Cerebellar nuclear complex (tissue), 1 donor: ENCODE results near the gene CLIP1.
A peak's percentile ranks its signal among the peaks of the same experiment; 100 is the strongest.
"Not testable (repeated sequence)": the region's sequence is repeated elsewhere in the genome, so short reads cannot be mapped to it uniquely, and the experiment has no call there.

Source experiments
- DNase-seq, 2 experiments: peaks; one replicate each; lab custom pipeline; 2025; lab: John Stamatoyannopoulos, UW

Gene CLIP1

DNA sequence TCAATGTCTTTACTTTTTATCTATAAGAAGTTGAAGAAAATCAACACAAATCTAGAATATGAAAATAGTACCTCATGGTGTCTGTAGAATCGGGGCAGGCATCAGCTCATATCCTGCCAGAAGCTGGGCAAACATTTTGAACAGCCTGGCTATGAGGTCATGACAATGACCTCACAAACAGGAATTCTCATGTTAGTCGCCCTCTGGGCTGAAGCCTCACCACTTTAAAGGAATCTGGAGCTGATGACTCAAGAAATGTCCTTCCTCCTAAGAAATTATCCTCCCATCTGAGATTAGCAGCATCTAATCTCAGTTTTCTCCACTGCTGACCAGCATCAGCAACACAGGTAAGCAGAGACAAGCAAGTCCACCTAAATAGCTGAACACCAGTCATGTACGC is 27.1 kb downstream of the CLIP1 start:
- DNase-seq = no peak

DNA sequence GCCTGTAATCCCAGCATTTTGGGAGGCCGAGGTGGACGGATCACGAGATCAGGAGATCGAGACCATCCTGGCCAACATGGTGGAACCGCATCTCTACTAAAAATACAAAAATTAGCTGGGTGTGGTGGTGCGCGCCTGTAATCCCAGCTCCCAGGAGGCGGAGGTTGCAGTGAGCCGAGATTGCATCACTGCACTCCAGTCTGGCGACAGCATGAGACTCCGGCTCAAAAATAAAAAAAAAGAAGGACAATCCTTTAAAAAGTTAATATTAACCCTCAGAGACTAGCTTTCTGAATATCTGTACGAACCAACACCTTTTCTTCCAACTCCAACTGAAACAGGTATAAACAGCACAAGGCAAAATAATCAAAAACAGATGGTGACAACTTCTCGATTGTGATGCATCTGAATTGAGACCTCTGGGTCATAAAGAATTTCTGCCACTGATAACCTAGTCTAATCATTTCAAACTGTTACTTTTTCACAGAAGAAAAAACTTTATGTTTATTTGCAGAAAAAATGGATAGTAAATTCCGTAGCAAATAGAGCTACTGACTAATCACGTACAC is 27.8 kb downstream of the CLIP1 start:
- DNase-seq = no peak

DNA sequence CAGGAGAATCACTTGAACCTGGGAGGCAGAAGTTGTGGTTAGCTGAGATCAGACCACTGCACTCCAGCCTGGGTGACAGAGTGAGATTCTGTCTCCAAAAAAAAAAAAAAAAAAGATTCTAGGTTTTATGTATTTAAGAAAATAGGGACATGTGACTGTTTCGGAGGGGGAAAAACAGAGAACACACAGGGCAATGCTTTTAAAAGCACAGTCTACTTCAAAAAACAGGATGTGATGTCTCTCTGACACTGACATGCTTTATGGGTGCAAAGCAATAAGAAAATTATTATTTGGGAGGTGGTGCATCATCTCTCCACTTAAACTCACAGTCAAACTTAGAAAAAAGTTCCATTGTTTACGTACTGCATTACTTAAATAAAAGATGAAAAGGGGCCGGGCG is 28.7 kb downstream of the CLIP1 start:
- DNase-seq = no peak

DNA sequence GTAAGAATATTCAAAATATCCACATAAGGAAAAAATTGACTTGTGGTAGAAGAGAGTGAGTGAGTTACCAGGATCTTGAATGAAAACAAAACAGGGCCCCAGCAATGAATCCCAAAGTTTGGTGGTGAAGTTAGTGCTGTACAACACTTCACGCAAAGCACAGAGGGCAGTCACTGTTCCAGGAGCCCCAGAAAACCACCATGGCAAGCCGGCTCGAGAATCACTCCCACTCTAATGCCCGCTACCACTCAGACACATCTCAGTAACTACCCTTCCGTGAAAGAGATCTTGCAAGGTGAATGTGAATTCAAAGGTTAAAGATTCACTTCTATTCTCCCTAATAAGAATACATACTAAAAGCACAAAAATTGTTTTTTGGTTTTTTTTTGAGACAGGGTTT is 30.1 kb downstream of the CLIP1 start:
- DNase-seq = no peak

DNA sequence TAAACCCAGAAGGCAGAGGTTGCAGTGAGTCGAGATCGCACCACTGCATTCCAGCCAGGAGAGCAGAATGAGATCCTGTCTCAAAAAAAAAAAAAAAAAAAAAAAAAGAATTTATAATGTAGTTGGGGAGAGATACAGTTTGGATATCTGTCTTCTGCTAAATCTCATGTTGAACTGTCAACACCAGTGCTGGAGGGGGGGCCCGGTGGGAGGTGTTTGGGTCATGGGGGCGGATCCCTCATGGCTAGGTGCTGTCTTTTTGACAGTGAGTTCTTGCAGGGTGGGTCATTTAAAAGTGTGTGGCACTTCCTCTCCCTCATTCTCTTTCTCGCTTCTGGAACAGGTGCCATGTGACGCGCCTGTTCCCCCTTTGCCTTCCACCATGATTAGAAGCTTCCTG is 32.8 kb downstream of the CLIP1 start:
- no peak for DNase-seq

DNA sequence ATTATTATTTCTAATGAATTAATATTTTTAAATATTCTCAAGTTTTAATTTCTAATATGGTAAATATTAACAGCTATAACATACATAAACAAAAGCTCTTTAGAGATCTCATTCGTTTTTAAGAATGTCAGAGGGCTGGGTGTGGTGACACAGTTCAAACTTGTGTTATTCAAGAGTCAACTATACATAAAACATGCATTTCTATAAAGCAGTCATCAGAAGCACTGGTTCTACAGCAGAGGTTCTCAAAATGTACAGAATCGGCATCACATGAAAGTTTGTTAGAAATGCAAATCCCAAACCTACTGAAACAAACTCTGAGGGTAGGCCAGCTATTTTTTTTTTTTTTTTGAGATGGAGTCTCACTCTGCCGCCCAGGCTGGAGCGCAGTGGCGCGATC is 34.6 kb downstream of the CLIP1 start:
- DNase-seq = no peak

DNA sequence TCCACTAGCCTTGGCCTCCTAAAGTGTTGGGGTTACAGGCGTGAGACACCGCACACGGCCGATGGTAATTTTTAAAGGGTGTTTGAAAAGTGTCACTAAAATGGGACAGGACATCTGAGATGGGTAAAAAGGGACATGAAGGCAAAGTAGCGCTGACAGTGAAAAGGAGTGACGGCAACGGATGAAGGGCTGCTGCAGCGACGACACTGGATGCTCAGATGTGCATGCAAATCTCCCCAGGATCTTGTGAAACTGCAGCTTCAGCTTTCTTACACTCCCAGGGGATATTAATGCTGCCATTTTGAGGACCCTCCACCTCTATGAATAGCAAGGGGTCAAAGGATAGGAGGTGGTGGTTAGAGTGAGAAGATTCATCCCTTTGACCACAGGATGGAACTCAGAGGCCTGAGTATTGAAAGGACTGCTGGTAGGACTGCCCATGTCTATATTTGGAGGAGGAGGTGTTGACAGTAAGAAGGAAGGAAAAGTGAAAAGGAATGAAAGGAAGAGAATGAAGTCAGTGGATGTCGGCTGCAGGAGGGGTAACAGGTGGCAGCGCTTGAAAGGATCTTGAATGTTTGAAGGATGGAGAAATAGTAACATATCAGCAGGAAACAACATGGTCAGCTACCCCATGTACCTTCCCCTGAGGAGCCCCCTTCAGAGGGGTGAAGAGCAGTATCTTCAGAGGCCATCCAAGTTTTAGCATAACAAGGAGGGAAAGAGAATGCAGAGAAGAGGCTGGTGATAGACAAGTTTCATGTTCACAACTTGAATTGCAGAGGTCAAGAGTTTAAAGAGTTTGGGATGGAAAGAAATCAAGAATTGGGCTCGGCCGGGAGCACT is 37.1 kb downstream of the CLIP1 start:
- DNase-seq = no peak

DNA sequence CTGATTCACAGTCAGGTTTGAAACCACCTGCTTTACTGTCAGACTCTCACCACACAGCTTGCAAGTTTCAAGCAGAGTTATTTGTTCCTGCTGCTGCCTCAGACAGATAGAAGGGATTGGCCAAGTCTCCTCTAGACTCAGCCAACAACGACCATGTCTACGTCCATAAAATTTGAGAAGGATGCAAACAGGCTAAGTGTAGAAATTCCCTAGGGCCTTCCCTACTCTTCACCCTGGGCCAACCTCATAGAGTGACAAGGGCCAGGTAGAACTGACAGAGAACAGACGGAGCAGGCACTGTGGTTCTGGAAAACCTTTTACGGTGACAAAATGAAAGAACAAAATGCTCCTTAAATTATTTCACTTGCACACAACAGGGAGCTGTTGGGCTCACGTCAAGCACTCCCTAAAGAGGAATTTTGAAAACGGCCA is 39.5 kb downstream of the CLIP1 start:
- DNase-seq = no peak

DNA sequence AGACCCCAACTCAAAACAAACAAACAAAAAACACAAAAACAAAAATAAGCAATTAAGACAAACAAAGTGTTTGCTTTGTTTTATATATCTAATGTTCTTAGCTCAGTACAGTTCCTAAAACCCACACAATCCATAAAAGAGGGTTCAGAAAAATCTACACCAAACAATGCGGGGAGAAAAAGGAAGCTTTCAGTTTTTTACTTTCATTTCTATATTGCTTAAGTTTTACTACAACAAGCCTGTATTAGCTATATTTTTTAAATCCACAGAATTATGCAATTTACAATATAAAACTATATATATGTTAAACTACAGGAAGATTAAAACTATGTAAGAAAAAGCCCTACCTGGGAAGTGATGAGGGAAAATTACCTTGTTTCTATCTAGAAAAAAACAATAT is 41.4 kb downstream of the CLIP1 start:
- DNase-seq = no peak

DNA sequence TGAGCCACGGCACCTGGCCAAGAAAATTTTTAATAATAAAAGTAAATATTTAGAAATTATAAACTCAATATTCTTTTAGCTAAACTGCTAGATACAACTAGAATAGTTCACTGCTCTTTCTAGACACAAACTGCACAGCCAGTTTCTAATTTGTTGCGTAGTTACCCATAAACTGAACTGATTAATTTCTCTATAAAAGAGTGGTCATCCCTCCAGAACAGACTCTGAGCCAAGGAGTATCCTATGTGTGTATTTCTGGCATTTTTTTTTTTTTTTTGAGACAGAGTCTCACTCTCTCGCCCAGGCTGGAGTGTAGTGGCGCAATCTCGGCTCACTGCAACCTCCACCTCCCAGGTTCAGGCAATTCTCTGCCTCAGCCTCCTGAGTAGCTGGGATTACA is 45.7 kb downstream of the CLIP1 start:
- DNase-seq = not testable (repeated sequence)

DNA sequence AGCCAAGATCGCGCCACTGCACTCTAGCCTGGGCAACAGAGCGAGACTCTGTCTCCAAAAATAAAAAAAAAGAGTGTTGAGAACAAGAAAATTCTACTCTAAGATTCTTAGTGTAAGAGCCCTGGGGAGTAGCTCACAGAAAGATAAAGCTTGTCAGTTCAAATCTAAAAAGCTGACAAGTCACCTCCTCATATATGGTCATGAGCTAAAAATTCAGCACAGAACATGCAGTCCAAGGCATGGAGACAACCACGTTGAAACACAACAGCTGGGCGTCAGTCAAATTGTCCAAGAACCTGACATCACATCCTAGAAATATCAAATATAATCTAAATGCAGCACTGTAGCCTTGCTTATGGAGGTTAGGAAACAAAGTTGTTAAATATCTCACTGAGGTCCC is 47.8 kb downstream of the CLIP1 start:
- DNase-seq = no peak

DNA sequence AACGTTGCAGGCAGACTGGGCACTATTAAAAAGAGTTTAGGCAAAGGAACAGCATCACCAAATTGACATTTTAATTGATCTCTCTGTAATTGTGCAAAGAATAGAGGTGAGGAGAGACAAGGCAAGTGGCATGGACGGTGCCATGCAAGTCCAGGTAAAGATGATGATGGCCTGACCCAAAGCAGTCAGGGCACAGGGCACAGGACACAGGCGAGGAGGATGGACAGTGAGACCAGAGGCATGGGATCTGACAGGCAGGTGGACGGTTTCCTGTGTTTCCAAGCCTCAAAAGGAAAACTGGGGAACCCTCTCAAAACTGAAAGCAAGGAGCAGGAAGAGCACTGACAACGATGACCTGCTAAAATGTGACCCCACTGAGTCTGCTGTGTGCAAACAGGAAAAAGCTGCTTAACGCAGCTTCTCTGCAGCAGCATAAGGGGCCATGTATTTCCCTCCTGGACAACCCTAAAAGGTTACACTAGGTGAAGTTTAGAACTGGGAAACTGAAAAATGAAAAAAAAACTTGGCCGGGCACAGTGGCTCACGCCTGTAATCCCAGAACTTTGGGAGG is 50.9 kb downstream of the CLIP1 start:
- DNase-seq = no peak

DNA sequence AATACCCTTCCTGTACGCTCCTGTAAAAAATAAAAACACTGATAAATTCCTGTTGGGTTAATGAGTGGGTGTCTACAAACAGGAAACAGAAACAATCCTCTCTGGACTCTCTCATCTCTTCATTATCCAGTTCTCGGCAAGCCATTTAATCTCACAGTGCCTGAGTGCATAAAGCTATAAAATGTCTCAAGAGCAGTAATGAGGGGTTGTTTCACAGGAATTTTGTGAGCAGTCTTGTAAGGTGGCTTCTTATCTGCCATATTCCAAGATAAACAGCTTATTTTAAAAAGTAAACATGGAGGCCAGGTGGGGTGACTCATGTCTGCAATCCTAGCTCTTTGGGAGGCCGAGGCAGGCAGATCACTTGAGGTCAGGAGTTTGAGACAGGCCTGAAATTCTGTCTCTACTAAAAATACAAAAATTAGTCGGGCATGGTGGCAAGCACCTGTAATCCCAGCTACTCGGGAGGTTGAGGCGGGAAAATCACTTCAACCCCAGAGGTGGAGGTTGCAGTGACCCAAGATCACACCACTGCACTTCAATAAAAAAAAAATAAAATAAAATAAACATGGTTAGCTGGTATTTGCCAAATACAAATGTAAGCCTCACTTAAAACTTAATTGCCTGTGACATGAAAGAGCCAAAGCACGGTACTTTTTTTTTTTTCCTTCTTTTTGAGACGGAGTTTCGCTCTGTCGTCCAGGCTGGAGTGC is 54.0 kb downstream of the CLIP1 start:
- no peak for DNase-seq

DNA sequence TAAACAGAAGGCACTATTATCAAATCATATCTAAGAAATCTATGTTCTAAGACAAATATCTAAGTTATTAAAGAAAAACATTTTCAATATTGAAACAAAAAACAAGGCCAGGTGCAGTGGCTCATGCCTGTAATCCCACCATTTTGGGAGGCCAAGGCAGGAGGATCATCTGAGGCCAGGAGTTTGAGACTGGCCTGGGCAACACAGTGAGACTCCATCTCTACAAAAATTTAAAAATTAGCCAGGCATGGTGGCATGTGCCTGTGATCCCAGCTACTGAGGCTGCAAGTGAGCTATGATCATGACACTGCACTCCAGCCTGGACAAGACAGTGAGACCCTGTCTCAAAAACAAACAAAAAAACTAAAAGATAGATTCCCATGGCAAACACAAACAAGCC is 54.8 kb downstream of the CLIP1 start:
- not testable (repeated sequence) for DNase-seq

DNA sequence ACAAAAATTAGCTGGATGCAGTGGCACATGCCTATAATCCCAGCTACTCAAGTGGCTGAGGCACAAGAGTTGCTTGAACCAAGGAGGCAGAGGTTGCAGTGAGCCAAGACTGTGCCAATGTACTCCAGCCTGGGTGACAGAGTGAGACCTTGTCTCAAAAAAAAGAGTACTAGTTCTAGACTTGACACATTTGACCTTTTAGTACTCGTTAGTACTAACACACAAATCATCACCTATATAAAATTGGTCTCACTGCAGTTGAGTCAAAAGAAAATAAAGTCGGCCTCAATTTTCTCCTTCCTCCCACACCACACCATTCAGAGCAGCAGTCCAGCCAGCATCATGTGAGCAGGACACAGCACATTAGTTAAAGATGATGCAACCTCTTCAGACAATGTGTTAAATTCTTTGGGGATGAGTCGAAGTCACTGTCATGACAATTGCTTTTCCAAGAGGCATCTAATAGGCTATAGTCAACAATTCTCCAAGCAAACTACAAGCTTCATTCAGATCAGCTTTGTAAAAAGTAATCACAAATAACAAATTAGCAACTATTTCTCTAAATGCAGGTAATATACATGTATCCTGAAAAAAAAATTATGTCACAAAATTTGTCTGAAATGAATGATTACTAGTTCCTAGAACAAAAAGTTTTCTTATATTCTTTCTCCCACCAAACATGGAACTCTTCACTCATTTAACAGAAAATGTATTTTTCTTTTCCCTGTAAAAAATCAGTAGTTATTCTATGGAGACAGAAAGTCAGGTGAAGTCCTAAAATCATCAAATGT is 55.6 kb downstream of the CLIP1 start:
- no peak for DNase-seq

DNA sequence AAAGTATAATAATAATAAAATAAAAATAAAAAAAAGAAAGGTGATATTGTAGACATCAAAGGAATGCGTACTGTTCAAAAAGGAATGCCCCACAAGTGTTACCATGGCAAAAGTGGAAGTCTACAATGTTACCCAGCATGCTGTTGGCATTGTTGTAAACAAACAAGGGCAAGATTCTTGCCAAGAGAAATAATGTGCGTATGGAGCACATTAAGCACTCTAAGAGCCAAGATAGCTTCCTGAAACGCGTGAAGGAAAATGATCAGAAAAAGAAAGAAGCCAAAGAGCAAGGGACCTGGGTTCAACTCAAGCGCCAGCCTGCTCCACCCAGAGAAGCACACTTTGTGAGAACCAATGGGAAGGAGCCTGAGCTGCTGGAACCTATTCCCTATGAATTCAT is 57.2 kb downstream of the CLIP1 start:
- DNase-seq = not testable (repeated sequence)

DNA sequence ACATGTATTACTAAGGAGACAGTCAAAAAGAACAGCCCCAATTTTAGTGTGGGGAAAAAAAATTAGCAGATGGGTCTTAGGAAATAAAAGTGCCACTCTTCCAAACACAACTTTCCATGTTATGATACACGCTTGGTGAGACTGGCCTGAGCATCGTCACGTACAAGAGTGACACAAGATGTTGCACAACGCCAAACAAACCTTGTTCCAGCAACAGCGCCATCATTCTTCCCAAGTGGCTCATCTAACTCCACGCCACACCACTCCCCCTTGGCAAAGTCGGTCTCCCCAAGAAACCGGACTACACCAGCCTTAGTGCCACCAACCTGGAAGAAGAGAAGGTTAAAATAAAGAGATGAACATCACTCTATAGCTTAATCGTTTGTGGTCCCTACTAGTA is 58.7 kb downstream of the CLIP1 start:
- DNase-seq = no peak

DNA sequence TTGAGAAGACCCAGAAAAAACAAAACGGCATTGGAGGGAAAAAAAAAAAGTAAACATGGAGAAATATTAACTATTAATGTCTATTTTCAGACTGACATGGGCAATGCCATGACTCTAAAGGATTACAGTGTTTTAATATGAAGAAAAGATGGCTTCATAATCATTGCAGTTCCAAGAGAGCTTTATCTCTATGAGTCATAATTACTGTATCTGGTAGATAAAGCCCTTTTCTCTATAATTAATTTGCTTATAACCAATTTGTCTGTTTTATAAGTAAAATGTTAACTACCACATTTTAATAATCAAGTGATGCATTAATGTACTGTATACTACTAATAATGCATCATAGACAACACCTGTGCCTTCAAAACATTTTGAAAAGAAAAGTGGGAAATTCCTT is 59.7 kb downstream of the CLIP1 start:
- no peak for DNase-seq

DNA sequence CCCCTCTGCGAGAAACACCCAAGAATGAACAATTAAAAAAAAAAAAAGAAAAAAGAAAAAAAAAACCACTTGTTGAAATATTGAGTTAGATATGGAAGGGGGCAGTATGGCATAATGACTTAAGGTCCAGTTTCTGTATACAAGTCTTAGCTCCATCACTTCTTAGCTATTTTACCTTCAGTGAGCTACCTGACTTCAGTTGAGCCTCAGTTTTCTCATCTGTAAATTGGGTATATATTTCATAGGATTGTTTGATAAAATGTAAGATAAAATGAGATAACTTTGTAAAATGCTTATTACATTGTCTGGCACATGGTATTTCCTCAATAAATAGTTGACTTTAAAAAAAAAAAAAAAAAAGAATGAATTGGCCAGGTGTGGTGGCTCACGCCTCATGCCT is 64.1 kb downstream of the CLIP1 start:
- DNase-seq = not testable (repeated sequence)

DNA sequence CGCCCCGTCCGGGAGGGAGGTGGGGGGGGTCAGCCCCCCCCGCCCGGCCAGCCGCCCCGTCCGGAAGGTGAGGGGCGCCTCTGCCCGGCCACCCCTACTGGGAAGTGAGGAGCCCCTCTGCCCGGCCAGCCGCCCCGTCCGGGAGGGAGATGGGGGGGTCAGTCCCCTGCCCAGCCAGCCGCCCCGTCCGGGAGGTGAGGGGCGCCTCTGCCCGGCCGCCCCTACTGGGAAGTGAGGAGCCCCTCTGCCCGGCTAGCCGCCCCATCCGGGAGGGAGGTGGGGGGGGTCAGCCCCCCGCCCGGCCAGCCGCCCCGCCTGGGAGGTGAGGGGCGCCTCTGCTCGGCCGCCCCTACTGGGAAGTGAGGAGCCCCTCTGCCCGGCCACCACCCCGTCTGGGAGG is 64.9 kb downstream of the CLIP1 start:
- not testable (repeated sequence) for DNase-seq

DNA sequence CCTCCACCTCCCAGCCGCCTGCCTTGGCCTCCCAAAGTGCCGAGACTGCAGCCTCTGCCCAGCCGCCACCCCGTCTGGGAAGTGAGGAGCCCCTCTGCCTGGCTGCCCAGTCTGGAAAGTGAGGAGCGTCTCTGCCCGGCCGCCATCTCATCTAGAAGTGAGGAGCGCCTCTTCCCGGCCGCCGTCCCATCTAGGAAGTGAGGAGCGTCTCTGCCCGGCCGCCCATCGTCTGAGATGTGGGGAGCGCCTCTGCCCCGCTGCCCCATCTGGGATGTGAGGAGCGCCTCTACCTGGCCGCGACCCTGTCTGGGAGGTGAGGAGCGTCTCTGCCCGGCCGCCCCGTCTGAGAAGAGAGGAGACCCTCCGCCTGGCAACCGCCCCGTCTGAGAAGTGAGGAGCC is 65.5 kb downstream of the CLIP1 start:
- DNase-seq = not testable (repeated sequence)

DNA sequence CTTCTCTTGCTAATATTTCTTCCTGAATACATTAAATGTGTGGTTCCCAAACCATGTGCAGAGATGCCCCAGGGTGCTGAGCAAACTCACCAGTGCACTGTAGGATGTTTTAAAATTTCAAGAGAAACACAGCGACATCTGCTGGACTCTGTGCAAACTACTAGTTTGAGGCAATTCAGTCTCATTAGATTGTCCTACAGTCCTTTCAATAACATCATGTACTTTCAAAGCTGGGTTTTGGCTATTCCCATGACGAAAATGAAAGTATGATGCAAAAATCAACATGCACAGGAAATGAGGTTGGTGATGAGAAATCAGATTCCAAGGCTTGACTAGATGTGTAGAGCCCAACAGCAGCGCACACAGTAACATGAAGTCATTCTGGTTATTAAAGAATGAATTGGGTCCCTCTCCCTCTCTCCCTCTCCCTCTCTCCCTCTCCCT is 66.3 kb downstream of the CLIP1 start:
- peak in 1 of 2 experiments; percentile 22 for DNase-seq
